ENCODE results near the gene UGDH. TPM values are rescaled to one million over a fixed set of nuclear protein-coding genes. Genes with fewer than 3 reads are reported as not detected.

Gene UGDH
- total RNA-seq, 1 experiment from 2014 or later, result 104 TPM

DNA sequence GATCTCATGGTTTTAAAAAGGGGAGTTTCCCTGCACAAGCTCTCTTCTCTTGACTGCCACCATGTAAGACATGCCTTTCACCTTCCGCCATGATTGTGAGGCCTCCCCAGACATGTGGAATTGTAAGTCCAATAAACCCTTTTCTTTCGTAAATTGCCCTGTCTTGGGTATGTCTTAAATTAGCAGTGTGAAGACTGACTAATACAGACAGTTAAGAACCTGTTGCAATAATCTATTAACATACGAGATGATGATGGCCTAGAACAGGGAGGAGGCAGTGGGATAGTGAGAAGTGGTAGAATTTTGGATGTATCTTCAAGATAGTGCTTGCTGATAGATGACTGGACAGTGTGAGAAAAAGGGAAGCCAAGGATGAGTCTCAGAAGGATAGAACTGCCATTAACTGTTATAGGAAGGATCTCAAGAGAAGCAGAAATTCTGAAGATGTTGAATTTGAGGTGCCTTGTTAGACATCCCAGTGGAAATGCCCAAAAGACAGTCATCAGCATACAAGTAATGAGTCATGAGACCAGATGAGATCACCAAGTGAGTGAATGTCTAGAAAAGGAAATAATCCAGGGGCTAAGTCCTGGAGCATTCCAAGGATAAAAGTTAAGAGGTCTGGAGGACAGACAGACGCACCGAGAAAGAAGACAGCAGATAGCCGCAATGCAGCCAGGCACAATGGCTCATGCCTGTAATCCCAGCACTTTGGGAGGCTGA lies 38.8 kb upstream of the UGDH start:
- no peak overlapping the region for H3K14ac ChIP-seq (ENCODE audit: insufficient read depth, low read length)
- H4K91ac ChIP-seq (ENCODE audit: insufficient read length, low read depth, low read length), result no peak overlapping the region
- H3K27ac Mint-ChIP-seq, result no peak overlapping the region
- H4K8ac ChIP-seq (replicated peaks; ENCODE audit: insufficient read length, low read depth, low read length), result no peak overlapping the region
- no peak overlapping the region for H2BK20ac ChIP-seq (ENCODE audit: low read depth, low read length, poor library complexity, severe bottlenecking)
- no peaks in the 10 kb centered on the region for H3K9me3 ChIP-seq (ENCODE audit: control insufficient read depth, low read depth, low read length)
- no peak overlapping the region for H4K5ac ChIP-seq (ENCODE audit: insufficient read length, low read depth, low read length)
- peaks cover 13% of the 10 kb centered on the region in 2 experiments for H3K9me3 Mint-ChIP-seq
- no peak overlapping the region for H2BK5ac ChIP-seq (ENCODE audit: insufficient read length, low read length)
- no peak overlapping the region for H3K23ac ChIP-seq (ENCODE audit: insufficient read length, low read depth, low read length)
- no peak overlapping the region for H3K9ac ChIP-seq (ENCODE audit: extremely low read depth, insufficient read length, low read length)
- no peak overlapping the region for H3K4me3 Mint-ChIP-seq
- no peak overlapping the region for H3K18ac ChIP-seq (ENCODE audit: insufficient read length, low read depth, low read length)
- no peak for DNase-seq
- H2BK120ac ChIP-seq (ENCODE audit: low read depth, low read length, poor library complexity, severe bottlenecking), result no peak overlapping the region
- peaks cover 7 to 8% of the 10 kb centered on the region in 2 experiments for H3K4me1 Mint-ChIP-seq
- H3K79me2 ChIP-seq (ENCODE audit: insufficient read depth, low read length), result no peaks in the 10 kb centered on the region
- TF ChIP-seq, protein P1, sequence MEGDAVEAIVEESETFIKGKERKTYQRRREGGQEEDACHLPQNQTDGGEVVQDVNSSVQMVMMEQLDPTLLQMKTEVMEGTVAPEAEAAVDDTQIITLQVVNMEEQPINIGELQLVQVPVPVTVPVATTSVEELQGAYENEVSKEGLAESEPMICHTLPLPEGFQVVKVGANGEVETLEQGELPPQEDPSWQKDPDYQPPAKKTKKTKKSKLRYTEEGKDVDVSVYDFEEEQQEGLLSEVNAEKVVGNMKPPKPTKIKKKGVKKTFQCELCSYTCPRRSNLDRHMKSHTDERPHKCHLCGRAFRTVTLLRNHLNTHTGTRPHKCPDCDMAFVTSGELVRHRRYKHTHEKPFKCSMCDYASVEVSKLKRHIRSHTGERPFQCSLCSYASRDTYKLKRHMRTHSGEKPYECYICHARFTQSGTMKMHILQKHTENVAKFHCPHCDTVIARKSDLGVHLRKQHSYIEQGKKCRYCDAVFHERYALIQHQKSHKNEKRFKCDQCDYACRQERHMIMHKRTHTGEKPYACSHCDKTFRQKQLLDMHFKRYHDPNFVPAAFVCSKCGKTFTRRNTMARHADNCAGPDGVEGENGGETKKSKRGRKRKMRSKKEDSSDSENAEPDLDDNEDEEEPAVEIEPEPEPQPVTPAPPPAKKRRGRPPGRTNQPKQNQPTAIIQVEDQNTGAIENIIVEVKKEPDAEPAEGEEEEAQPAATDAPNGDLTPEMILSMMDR (conservative IDR thresholded peaks at IDR 0.05), result no peak
- H2BK15ac ChIP-seq (ENCODE audit: low read depth, low read length), result no peak overlapping the region
- H3K36me3 Mint-ChIP-seq (ENCODE audit: insufficient read depth in 1 of 3, low read depth in 3 of 3), result peaks cover 14 to 22% (median 20%) of the 10 kb centered on the region in 3 experiments
- no peaks in the 10 kb centered on the region for H3K79me1 ChIP-seq (ENCODE audit: insufficient read depth, low read depth, low read length, poor library complexity, severe bottlenecking)
- H3K4me2 ChIP-seq (ENCODE audit: insufficient read depth, insufficient read length, low read length), result no peak overlapping the region
- no peak overlapping the region for H3K27ac ChIP-seq (ENCODE audit: insufficient read length, low read depth, low read length)
- no peaks in the 10 kb centered on the region for H3K27me3 ChIP-seq (ENCODE audit: insufficient read depth, low read length)
- H3K4ac ChIP-seq (ENCODE audit: low read depth, low read length), result no peak overlapping the region
- WGBS (ENCODE audit: extremely low coverage, insufficient read length, low lambda C conversion rate), result no CpG with 5 or more reads among the region's 6 CpGs
- no peak overlapping the region for H2AK5ac ChIP-seq (ENCODE audit: insufficient read length, low read length)
- no peak overlapping the region for H2AFZ ChIP-seq (ENCODE audit: low read length)
- no peak overlapping the region for H3K56ac ChIP-seq (ENCODE audit: insufficient read length, low read depth, low read length)
- H2BK12ac ChIP-seq (ENCODE audit: insufficient read length, low read depth, low read length), result no peak overlapping the region
- no peaks in the 10 kb centered on the region for H3K23me2 ChIP-seq (ENCODE audit: insufficient read length, low read depth, low read length, poor library complexity, severe bottlenecking)
- no peaks in the 10 kb centered on the region for H3K27me3 Mint-ChIP-seq (ENCODE audit: low read depth)
- no peaks in the 10 kb centered on the region for H4K20me1 ChIP-seq (ENCODE audit: control insufficient read depth, insufficient read depth, insufficient read length)
- no peaks in the 10 kb centered on the region for H3K4me1 ChIP-seq (ENCODE audit: insufficient read depth, low read length)
- no peak overlapping the region for H3T11ph ChIP-seq (ENCODE audit: low read length)
